DOHH2 (cell line): ENCODE results near the gene TPRA1.

Source experiments
- H3F3A ChIP-seq: fragments of 200-600 bp; sonication (generic), shearing (Covaris generic); 2 replicates; pipeline ENCODE4 v1.6.0; 2016; ENCODE audit warnings: antibody characterized with exemption, mild to moderate bottlenecking; ENCODE audit not compliant: control insufficient read depth, insufficient read depth
- H3K27ac ChIP-seq: fragments of 200-600 bp; sonication (generic); 2 replicates; pipeline ENCODE4 v1.5.1; 2014; ENCODE audit warnings: low read depth, mild to moderate bottlenecking, low read length, moderate library complexity
- H3K27me3 ChIP-seq: fragments of 200-600 bp; sonication (generic); 2 replicates; pipeline ENCODE4 v1.6.1; 2014; ENCODE audit warnings: mild to moderate bottlenecking, low read length, mixed read lengths; ENCODE audit not compliant: control insufficient read depth
- H3K36me3 ChIP-seq: fragments of 200-600 bp; sonication (generic); 2 replicates; pipeline ENCODE4 v1.6.1; 2014; ENCODE audit warnings: mild to moderate bottlenecking, low read length, moderate library complexity, mixed read lengths; ENCODE audit not compliant: control insufficient read depth
- H3K4me1 ChIP-seq: fragments of 200-600 bp; sonication (generic); 2 replicates; pipeline ENCODE4 v1.6.1; 2014; ENCODE audit warnings: mild to moderate bottlenecking, low read length, mixed read lengths; ENCODE audit not compliant: control insufficient read depth
- H3K4me2 ChIP-seq: fragments of 200-600 bp; sonication (generic); 2 replicates; pipeline ENCODE4 v1.6.0; 2014; ENCODE audit warnings: mild to moderate bottlenecking, low read length, moderate library complexity
- H3K4me3 ChIP-seq: fragments of 200-600 bp; sonication (generic); 2 replicates; pipeline ENCODE4 v1.5.1; 2014; ENCODE audit warnings: mild to moderate bottlenecking, low read length, mixed read lengths
- H3K79me2 ChIP-seq: fragments of 200-600 bp; sonication (generic); 2 replicates; pipeline ENCODE4 v1.6.1; 2014; ENCODE audit warnings: mild to moderate bottlenecking, low read length, mixed read lengths; ENCODE audit not compliant: control insufficient read depth
- H3K9me2 ChIP-seq: fragments of 200-600 bp; sonication (generic); replicated peaks from 2 replicates; pipeline ENCODE4 v1.6.1; 2014; ENCODE audit warnings: mild to moderate bottlenecking, low read length, mixed read lengths; ENCODE audit not compliant: control insufficient read depth
- H3K9me3 ChIP-seq: fragments of 200-600 bp; sonication (generic); 2 replicates; pipeline ENCODE4 v1.6.1; 2014; ENCODE audit warnings: antibody characterized with exemption, low read length, mixed read lengths; ENCODE audit not compliant: control insufficient read depth, insufficient read depth
- H4K20me1 ChIP-seq: fragments of 200-600 bp; sonication (generic); 2 replicates; pipeline ENCODE4 v1.6.0; 2014; ENCODE audit warnings: low read depth, mild to moderate bottlenecking, antibody characterized with exemption, low read length, moderate library complexity; ENCODE audit not compliant: control insufficient read depth, insufficient read depth
- CTCF ChIP-seq: fragments of 200-600 bp; sonication (generic); IDR thresholded peaks from one replicate; pipeline ENCODE4 v1.5.1; 2014; ENCODE audit warnings: antibody characterized with exemption, mild to moderate bottlenecking, low read depth, low read length; ENCODE audit not compliant: poor library complexity, severe bottlenecking
- EZH2phosphoT487 ChIP-seq: fragments of 200-600 bp; sonication (generic); IDR thresholded peaks from 2 replicates; pipeline ENCODE4 v1.6.1; 2017; ENCODE audit warnings: borderline replicate concordance, mild to moderate bottlenecking, antibody characterized with exemption, low read length, moderate library complexity, mixed read lengths

The TPRA1 gene

GRCh38 chr3:127572735-127573134 lies 17.8 kb downstream of the TPRA1 start:
- Histone ChIP-seq H3K27ac (no peak overlapping the region), H3K36me3 (peaks cover 28% of the 10 kb centered on the region), H3K27me3 (no peaks in the 10 kb centered on the region), H3F3A (no peaks in the 10 kb centered on the region), H3K4me2 (no peak overlapping the region), H3K79me2 (peaks cover 2% of the 10 kb centered on the region; the same call in 1 of the 2 replicates), H3K4me3 (no peak overlapping the region), H3K9me2 (no peaks in the 10 kb centered on the region), H4K20me1 (peaks cover 4% of the 10 kb centered on the region; the same call in 1 of the 2 replicates), H3K4me1 (no peaks in the 10 kb centered on the region), H3K9me3 (no peaks in the 10 kb centered on the region)
- no peak for TF ChIP-seq EZH2phosphoT487
- no peak for TF ChIP-seq CTCF

- H3K4me2 ChIP-seq = no peak overlapping the region
- H3K36me3 ChIP-seq = peaks cover 28% of the 10 kb centered on the region
- no peaks in the 10 kb centered on the region for H3F3A ChIP-seq
- H3K9me2 ChIP-seq = no peaks in the 10 kb centered on the region
- H4K20me1 ChIP-seq = peaks cover 4% of the 10 kb centered on the region; the same call in 1 of the 2 replicates
- no peaks in the 10 kb centered on the region for H3K4me1 ChIP-seq
- H3K27me3 ChIP-seq = no peaks in the 10 kb centered on the region
- H3K4me3 ChIP-seq = no peak overlapping the region
- TF ChIP-seq EZH2phosphoT487 = no peak
- TF ChIP-seq CTCF = no peak
- H3K9me3 ChIP-seq = no peaks in the 10 kb centered on the region
- peaks cover 2% of the 10 kb centered on the region; the same call in 1 of the 2 replicates for H3K79me2 ChIP-seq
- no peak overlapping the region for H3K27ac ChIP-seq
These were observed 18.3 kb downstream of the TPRA1 start for GRCh38 chr3:127572186-127572585.

GRCh38 chr3:127570520-127570919 lies 20.0 kb downstream of the TPRA1 start:
- no peak overlapping the region for H3K4me3 ChIP-seq
- no peak overlapping the region for H3K27ac ChIP-seq
- H3K9me3 ChIP-seq = no peaks in the 10 kb centered on the region
- no peak for TF ChIP-seq CTCF
- no peak for TF ChIP-seq EZH2phosphoT487
- peaks cover 28% of the 10 kb centered on the region for H3K36me3 ChIP-seq
- H3K4me1 ChIP-seq = no peaks in the 10 kb centered on the region
- no peaks in the 10 kb centered on the region for H3K27me3 ChIP-seq
- no peak overlapping the region for H3K4me2 ChIP-seq
- H3K79me2 ChIP-seq = peaks cover 2% of the 10 kb centered on the region; the same call in 1 of the 2 replicates
- H3K9me2 ChIP-seq = no peaks in the 10 kb centered on the region
- peaks cover 4% of the 10 kb centered on the region; the same call in 1 of the 2 replicates for H4K20me1 ChIP-seq
- no peaks in the 10 kb centered on the region for H3F3A ChIP-seq
